Psoas muscle (tissue), 8 donors: ENCODE data around the gene RAB3C. TPM values are rescaled to one million over a fixed set of nuclear protein-coding genes. Genes with fewer than 3 reads are reported as not detected.

ENCODE experiments used
- ATAC-seq, 4 donors: fragments of 200-7000 bp; cut with Tn5 transposase; one replicate each; pipeline ENCODE4 v1.9.1; 2020; ENCODE audit warnings: moderate library complexity in 3 of 4, mild to moderate bottlenecking in 2 of 4
- DNase-seq, 2 donors: peaks; one replicate each; pipeline ENCODE4 v3.0.0-alpha.2; 2020
- H3K27ac ChIP-seq: fragments of 200-600 bp; one replicate; pipeline ENCODE4 v1.8.0; 2022
- H3K27me3 ChIP-seq, 3 donors: fragments of 200-600 bp in 1 of 3; one replicate each; pipeline versions ENCODE4 v1.6.1 to v1.8.0; 2013 to 2022; ENCODE audit warnings: low read length in 2 of 3, mild to moderate bottlenecking in 2 of 3, moderate library complexity in 1 of 3; ENCODE audit not compliant: insufficient read depth in 3 of 3
- H3K36me3 ChIP-seq, 2 donors: fragments of 200-600 bp in 1 of 2; one replicate each; pipeline versions ENCODE4 v1.6.1 to v1.8.0; 2013 to 2022; ENCODE audit warnings: low read depth in 1 of 2, mild to moderate bottlenecking in 1 of 2, moderate library complexity in 1 of 2; ENCODE audit not compliant: insufficient read depth in 1 of 2
- H3K4me1 ChIP-seq: fragments of 200-600 bp; one replicate; pipeline ENCODE4 v1.8.0; 2022
- H3K4me3 ChIP-seq: fragments of 200-600 bp; one replicate; pipeline ENCODE4 v1.8.0; 2022; ENCODE audit warnings: mild to moderate bottlenecking
- H3K9me3 ChIP-seq: fragments of 200-600 bp; one replicate; pipeline ENCODE4 v1.8.0; 2022
- CTCF ChIP-seq: fragments of 200-600 bp; IDR thresholded peaks from one replicate; pipeline ENCODE4 v1.8.0; 2022; ENCODE audit warnings: antibody characterized with exemption
- WGBS, 3 donors: extraction: QIAGEN DNeasy Blood & Tissue Kit; methylation state at CpG; one replicate each; pipeline versions ENCODE4 v1.1.6 to v1.1.7; 2013; 5-methylcytosine and 5-hydroxymethylcytosine counted together
- intact Hi-C, 2 donors: fragments of 100-400 bp; cut with DNase I; formaldehyde crosslinking; loops; one replicate each; pipeline versions ENCODE4 v1.11.0 to v1.14.2; 2022
- polyA plus RNA-seq, 3 donors: library from polyadenylated mRNA; stranded (reverse); fragments of 200-250 nt; gene quantifications; one replicate each; pipeline ENCODE4 v1.2.3, GENCODE V29; 2013
- total RNA-seq, 4 donors: library from RNA; stranded (reverse); fragmentation: NEBNext Ultra II Directional in 2 of 4; extraction: Animal tissue kit (Norgen Biotek cat#: 25700) in 2 of 4; gene quantifications; one replicate each; pipeline versions ENCODE4 v1.2.1 to v1.2.4, GENCODE V29; 2021 to 2023
- donor health status: healthy with polysubstance abuse.
- donor health status: DM: no; HTN: no; CAD: no; lungs with moderate emphysema.
- donor health status: Bipolar disorder and iron deficiency.
- donor health status: healthy.
- donor health status: DM: yes; HTN: yes; CAD: no.
- donor health status: DM: no; HTN: no; CAD: no.
- donor health status: DM: no; HTN: no; CAD: no.
- donor health status: DM: yes; HTN: yes; CAD: no.

RAB3C gene
- total and polyA plus RNA-seq, 7 donors: 0.16 to 2.2 (median 0.62) TPM

DNA sequence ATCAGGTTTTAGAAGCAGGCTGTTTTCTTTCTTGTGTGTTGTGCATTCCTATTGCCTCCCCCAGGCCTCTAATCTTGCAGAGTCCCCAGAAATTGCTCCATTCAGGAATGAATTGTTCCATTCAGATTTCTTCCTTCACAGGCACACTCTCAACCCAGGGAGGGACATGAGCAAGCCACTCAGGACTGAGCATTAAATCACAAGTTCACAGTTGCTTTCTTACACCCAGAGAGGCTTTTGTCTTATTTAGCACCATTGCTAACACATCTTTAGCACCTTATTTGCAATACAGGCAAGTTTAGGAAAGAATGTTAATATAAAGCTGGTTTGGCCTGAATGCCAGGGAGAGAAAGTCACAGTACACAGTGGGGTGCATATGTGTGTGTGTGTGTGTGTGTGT, 221.4 kb downstream of the RAB3C start:
- DNase-seq: no peak
- no peak overlapping the region for H3K4me3 ChIP-seq
- TF ChIP-seq CTCF: no peak
- no peak for ATAC-seq
- intact Hi-C loops: no loop called here
- no peaks in the 10 kb centered on the region for H3K4me1 ChIP-seq
- no peaks in the 10 kb centered on the region for H3K9me3 ChIP-seq
- H3K27me3 ChIP-seq: peaks cover 0 to 2% (median 0%) of the 10 kb centered on the region in 3 donors
- no peaks in the 10 kb centered on the region for H3K36me3 ChIP-seq
- no peak overlapping the region for H3K27ac ChIP-seq

- no peaks in the 10 kb centered on the region for H3K36me3 ChIP-seq
- no peak overlapping the region for H3K27ac ChIP-seq
- peaks cover 0 to 2% (median 0%) of the 10 kb centered on the region in 3 donors for H3K27me3 ChIP-seq
- TF ChIP-seq CTCF: no peak
- ATAC-seq: no peak
- no peaks in the 10 kb centered on the region for H3K9me3 ChIP-seq
- no peak for DNase-seq
- WGBS, 3 donors: 31 to 53% (median 35%) methylated on average over 1 of the region's 1 CpG
- no peak overlapping the region for H3K4me3 ChIP-seq
- no peaks in the 10 kb centered on the region for H3K4me1 ChIP-seq
- intact Hi-C loops: no loop called here
Measured at GRCh38 chr5:58810086-58810485, 227.2 kb downstream of the RAB3C start.

GRCh38 chr5:58813855-58814254, 231.0 kb downstream of the RAB3C start:
- intact Hi-C loops: no loop called here
- no peak for DNase-seq

GRCh38 chr5:58816181-58816731, 233.4 kb downstream of the RAB3C start:
- Histone ChIP-seq H3K4me1 (no peaks in the 10 kb centered on the region), H3K36me3 (no peaks in the 10 kb centered on the region), H3K4me3 (no peak overlapping the region), H3K27me3 (no peaks in the 10 kb centered on the region), H3K27ac (no peak overlapping the region), H3K9me3 (no peaks in the 10 kb centered on the region)
- intact Hi-C loops: no loop called here
- whole genome bisulfite sequencing, 3 donors: 75 to 89% (median 85%) methylated on average over 4 of the region's 4 CpGs
- no peak for ATAC-seq
- no peak for DNase-seq
- TF ChIP-seq CTCF: no peak

More at GRCh38 chr5:58813855-58814254, 231.0 kb downstream of the RAB3C start:
- Histone ChIP-seq H3K4me1 (no peaks in the 10 kb centered on the region), H3K27ac (no peak overlapping the region), H3K36me3 (no peaks in the 10 kb centered on the region), H3K4me3 (no peak overlapping the region), H3K27me3 (no peaks in the 10 kb centered on the region), H3K9me3 (no peaks in the 10 kb centered on the region)
- WGBS, 3 donors: 92 to 97% (median 97%) methylated on average over 3 of the region's 3 CpGs
- no peak for TF ChIP-seq CTCF
- no peak for ATAC-seq

GRCh38 chr5:58818465-58818864, 235.6 kb downstream of the RAB3C start:
- TF ChIP-seq CTCF: no peak
- DNase-seq: no peak
- intact Hi-C loops: no loop called here
- Histone ChIP-seq H3K4me1 (no peaks in the 10 kb centered on the region), H3K27me3 (no peaks in the 10 kb centered on the region), H3K9me3 (no peaks in the 10 kb centered on the region), H3K4me3 (no peak overlapping the region), H3K36me3 (no peaks in the 10 kb centered on the region), H3K27ac (no peak overlapping the region)
- WGBS, 3 donors: 86 to 95% (median 91%) methylated on average over 1 of the region's 1 CpG
- ATAC-seq: no peak
